GM03348 (cell line): ENCODE results near the gene ANO10.
"Not testable (repeated sequence)": the region's sequence is repeated elsewhere in the genome, so short reads cannot be mapped to it uniquely, and the experiment has no call there.

Source experiments
- DNase-seq: peaks from one replicate; pipeline ENCODE4 v3.0.0; 2012; ENCODE audit warnings: low spot score

ANO10 gene

GRCh38 chr3:43518515-43518914, 103.3 kb downstream of the ANO10 start:
- DNase-seq: not testable (repeated sequence)

- DNase-seq: no peak
Measured at GRCh38 chr3:43515970-43516635, 105.7 kb downstream of the ANO10 start.

- DNase-seq: no peak
Measured at GRCh38 chr3:43515208-43515917, 106.4 kb downstream of the ANO10 start.

- DNase-seq: peak; percentile 33
Measured at GRCh38 chr3:43512754-43513404, 108.9 kb downstream of the ANO10 start.

- DNase-seq: no peak
Measured at GRCh38 chr3:43506644-43507043, 115.2 kb downstream of the ANO10 start.

- peak; percentile 43 for DNase-seq
Measured at GRCh38 chr3:43505351-43505750, 116.5 kb downstream of the ANO10 start.

- peak; percentile 31 for DNase-seq
Measured at GRCh38 chr3:43503067-43503728, 118.6 kb downstream of the ANO10 start.

GRCh38 chr3:43499256-43499655, 122.6 kb downstream of the ANO10 start:
- no peak for DNase-seq

- DNase-seq: no peak
Measured at GRCh38 chr3:43497905-43498365, 123.9 kb downstream of the ANO10 start.

GRCh38 chr3:43497422-43497821, 124.4 kb downstream of the ANO10 start:
- no peak for DNase-seq

- no peak for DNase-seq
Measured at GRCh38 chr3:43496740-43497375, 125.0 kb downstream of the ANO10 start.

- DNase-seq: not testable (repeated sequence)
Measured at GRCh38 chr3:43492932-43493331, 128.9 kb downstream of the ANO10 start.

- not testable (repeated sequence) for DNase-seq
Measured at GRCh38 chr3:43491807-43492206, 130.0 kb downstream of the ANO10 start.

GRCh38 chr3:43490640-43491185, 131.1 kb downstream of the ANO10 start:
- DNase-seq: no peak

- DNase-seq: no peak
Measured at GRCh38 chr3:43489930-43490329, 131.9 kb downstream of the ANO10 start.

- no peak for DNase-seq
Measured at GRCh38 chr3:43485931-43486330, 135.9 kb downstream of the ANO10 start.

- DNase-seq: no peak
Measured at GRCh38 chr3:43484926-43485488, 136.8 kb downstream of the ANO10 start.

GRCh38 chr3:43481375-43481774, 140.4 kb downstream of the ANO10 start:
- no peak for DNase-seq

GRCh38 chr3:43478839-43479238, 143.0 kb downstream of the ANO10 start:
- not testable (repeated sequence) for DNase-seq

- DNase-seq: no peak
Measured at GRCh38 chr3:43478118-43478785, 143.6 kb downstream of the ANO10 start.

GRCh38 chr3:43477600-43477999, 144.2 kb downstream of the ANO10 start:
- DNase-seq: no peak
